ENCODE results near the gene GCH1.

DNA sequence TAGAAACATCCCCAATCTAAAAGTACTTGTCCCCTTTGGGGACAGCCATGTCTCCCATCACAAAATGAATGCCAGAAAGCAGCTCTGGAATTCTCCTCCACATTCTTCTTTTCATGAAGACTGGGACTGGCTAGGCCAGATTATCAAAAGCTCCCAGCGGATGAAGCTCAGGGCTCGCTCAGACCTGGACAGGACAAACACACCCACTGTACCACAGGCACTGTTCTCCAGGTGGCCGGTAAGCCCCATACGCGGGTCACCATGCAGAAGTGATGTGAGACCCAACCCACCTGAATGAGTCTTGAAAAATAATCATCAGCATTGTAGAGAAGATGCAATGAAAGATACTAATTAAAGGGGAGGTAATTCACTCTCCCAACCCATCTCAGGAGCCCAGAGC lies 85.1 kb downstream of the GCH1 start:
- TF ChIP-seq, protein P1, sequence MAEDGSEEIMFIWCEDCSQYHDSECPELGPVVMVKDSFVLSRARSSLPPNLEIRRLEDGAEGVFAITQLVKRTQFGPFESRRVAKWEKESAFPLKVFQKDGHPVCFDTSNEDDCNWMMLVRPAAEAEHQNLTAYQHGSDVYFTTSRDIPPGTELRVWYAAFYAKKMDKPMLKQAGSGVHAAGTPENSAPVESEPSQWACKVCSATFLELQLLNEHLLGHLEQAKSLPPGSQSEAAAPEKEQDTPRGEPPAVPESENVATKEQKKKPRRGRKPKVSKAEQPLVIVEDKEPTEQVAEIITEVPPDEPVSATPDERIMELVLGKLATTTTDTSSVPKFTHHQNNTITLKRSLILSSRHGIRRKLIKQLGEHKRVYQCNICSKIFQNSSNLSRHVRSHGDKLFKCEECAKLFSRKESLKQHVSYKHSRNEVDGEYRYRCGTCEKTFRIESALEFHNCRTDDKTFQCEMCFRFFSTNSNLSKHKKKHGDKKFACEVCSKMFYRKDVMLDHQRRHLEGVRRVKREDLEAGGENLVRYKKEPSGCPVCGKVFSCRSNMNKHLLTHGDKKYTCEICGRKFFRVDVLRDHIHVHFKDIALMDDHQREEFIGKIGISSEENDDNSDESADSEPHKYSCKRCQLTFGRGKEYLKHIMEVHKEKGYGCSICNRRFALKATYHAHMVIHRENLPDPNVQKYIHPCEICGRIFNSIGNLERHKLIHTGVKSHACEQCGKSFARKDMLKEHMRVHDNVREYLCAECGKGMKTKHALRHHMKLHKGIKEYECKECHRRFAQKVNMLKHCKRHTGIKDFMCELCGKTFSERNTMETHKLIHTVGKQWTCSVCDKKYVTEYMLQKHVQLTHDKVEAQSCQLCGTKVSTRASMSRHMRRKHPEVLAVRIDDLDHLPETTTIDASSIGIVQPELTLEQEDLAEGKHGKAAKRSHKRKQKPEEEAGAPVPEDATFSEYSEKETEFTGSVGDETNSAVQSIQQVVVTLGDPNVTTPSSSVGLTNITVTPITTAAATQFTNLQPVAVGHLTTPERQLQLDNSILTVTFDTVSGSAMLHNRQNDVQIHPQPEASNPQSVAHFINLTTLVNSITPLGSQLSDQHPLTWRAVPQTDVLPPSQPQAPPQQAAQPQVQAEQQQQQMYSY (CRISPR knock-in tag; IDR thresholded peaks at IDR 0.05), result no peak
- TF ChIP-seq ZNF317 (CRISPR knock-in tag; IDR thresholded peaks at IDR 0.05; ENCODE audit: borderline replicate concordance, low read depth) (no peak), KAT7 (CRISPR knock-in tag; IDR thresholded peaks at IDR 0.05; ENCODE audit: borderline replicate concordance) (no peak), ZNF263 (CRISPR knock-in tag; IDR thresholded peaks at IDR 0.05; ENCODE audit: low read depth) (no peak), IRF1 (CRISPR knock-in tag; IDR thresholded peaks at IDR 0.05) (no peak)
- TF ChIP-seq, protein P2, sequence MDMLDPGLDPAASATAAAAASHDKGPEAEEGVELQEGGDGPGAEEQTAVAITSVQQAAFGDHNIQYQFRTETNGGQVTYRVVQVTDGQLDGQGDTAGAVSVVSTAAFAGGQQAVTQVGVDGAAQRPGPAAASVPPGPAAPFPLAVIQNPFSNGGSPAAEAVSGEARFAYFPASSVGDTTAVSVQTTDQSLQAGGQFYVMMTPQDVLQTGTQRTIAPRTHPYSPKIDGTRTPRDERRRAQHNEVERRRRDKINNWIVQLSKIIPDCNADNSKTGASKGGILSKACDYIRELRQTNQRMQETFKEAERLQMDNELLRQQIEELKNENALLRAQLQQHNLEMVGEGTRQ (CRISPR knock-in tag; IDR thresholded peaks at IDR 0.05), result no peak
- TF ChIP-seq, protein P3, sequence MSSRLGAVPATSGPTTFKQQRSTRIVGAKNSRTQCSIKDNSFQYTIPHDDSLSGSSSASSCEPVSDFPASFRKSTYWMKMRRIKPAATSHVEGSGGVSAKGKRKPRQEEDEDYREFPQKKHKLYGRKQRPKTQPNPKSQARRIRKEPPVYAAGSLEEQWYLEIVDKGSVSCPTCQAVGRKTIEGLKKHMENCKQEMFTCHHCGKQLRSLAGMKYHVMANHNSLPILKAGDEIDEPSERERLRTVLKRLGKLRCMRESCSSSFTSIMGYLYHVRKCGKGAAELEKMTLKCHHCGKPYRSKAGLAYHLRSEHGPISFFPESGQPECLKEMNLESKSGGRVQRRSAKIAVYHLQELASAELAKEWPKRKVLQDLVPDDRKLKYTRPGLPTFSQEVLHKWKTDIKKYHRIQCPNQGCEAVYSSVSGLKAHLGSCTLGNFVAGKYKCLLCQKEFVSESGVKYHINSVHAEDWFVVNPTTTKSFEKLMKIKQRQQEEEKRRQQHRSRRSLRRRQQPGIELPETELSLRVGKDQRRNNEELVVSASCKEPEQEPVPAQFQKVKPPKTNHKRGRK (CRISPR knock-in tag; IDR thresholded peaks at IDR 0.05; ENCODE audit: borderline replicate concordance), result no peak
- TF ChIP-seq, protein P4, sequence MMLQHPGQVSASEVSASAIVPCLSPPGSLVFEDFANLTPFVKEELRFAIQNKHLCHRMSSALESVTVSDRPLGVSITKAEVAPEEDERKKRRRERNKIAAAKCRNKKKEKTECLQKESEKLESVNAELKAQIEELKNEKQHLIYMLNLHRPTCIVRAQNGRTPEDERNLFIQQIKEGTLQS (CRISPR knock-in tag; conservative IDR thresholded peaks at IDR 0.05), result no peak
- TF ChIP-seq, protein P5, sequence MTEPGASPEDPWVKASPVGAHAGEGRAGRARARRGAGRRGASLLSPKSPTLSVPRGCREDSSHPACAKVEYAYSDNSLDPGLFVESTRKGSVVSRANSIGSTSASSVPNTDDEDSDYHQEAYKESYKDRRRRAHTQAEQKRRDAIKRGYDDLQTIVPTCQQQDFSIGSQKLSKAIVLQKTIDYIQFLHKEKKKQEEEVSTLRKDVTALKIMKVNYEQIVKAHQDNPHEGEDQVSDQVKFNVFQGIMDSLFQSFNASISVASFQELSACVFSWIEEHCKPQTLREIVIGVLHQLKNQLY (CRISPR knock-in tag; IDR thresholded peaks at IDR 0.05), result no peak
